ENCODE data around the gene ETS1. TPM values are rescaled to one million over a fixed set of nuclear protein-coding genes. Genes with fewer than 3 reads are reported as not detected.

The ETS1 gene
- total RNA-seq, 4 donors from 2014 or later = 39.5 to 74.4 (median 59.7) TPM

DNA sequence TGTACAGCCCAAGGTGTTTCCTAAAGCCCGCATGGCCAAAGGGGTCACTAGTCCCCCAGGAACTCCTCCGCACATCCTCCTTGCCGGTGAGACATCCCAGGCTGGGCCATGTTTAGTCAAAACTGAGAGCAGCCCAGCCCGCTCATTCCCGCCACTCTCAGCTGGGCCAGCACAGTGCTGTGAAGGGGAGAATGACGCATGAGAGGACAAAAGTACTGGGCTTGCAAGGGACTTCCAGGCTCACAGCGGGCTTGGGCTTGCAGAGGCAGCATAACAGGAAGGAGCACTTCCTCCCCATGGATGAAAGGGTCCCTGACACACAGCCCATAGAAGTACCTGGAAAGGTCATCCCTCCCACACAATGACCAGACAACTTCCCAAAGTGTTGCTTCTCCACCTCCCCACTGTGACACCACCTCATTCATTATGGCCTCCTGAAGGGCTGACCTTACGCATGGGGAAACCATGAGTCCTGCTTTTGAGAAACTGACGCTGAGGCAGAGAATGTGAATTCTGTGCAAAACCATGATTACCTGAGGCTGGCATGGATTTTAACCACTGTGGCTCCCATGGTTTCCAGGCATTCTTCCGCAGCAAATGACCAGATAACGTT lies 19.1 kb downstream of the ETS1 start:
- H3K4me3 ChIP-seq = no peak overlapping the region
- no peaks in the 10 kb centered on the region for H3K9me3 ChIP-seq
- intact Hi-C loops (cut with DNase I) = no loop called here
- H3K27me3 ChIP-seq = no peaks in the 10 kb centered on the region
- H3K27ac ChIP-seq (replicated peaks in 1 of 4) = peak overlapping the region in 2 of 4 donors; percentile 31 to 44
- no peaks in the 10 kb centered on the region for H3K36me3 ChIP-seq
- 71% methylated on average over 9 of the region's 11 CpGs for WGBS
- peaks cover 0 to 11% (median 11%) of the 10 kb centered on the region in 4 donors for H3K4me1 ChIP-seq
- no peak for DNase-seq (ENCODE audit: extremely low spot score)
- TF ChIP-seq, protein P1, sequence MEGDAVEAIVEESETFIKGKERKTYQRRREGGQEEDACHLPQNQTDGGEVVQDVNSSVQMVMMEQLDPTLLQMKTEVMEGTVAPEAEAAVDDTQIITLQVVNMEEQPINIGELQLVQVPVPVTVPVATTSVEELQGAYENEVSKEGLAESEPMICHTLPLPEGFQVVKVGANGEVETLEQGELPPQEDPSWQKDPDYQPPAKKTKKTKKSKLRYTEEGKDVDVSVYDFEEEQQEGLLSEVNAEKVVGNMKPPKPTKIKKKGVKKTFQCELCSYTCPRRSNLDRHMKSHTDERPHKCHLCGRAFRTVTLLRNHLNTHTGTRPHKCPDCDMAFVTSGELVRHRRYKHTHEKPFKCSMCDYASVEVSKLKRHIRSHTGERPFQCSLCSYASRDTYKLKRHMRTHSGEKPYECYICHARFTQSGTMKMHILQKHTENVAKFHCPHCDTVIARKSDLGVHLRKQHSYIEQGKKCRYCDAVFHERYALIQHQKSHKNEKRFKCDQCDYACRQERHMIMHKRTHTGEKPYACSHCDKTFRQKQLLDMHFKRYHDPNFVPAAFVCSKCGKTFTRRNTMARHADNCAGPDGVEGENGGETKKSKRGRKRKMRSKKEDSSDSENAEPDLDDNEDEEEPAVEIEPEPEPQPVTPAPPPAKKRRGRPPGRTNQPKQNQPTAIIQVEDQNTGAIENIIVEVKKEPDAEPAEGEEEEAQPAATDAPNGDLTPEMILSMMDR (IDR thresholded peaks at IDR 0.05) = no peak
- TF ChIP-seq POLR2AphosphoS5 (IDR thresholded peaks at IDR 0.05) = no peak
- no peak for TF ChIP-seq EP300 (IDR thresholded peaks at IDR 0.05)
- no peak for TF ChIP-seq POLR2A (IDR thresholded peaks at IDR 0.05; ENCODE audit: low read depth)

DNA sequence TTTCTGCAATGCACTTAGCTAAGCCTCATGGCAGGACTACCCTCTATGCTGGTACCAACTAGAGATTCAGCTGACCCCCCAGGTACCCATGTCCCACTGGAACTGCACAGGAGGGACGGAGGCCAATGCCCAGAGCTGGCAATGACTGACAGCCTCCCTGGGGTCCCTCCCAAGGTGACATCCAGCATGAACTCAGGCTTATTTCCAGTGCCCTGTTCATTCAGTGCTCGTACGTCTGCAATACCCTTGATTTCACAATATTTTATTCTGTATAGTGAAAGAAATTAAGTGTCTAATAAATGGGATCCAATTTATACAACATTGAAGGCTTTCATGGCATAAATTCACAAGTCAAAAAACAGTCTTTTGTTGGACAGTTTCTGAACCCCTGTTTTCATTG lies 20.2 kb downstream of the ETS1 start:
- TF ChIP-seq, protein P1 (IDR thresholded peaks at IDR 0.05) = no peak
- TF ChIP-seq POLR2AphosphoS5 (IDR thresholded peaks at IDR 0.05) = no peak
- no peak for TF ChIP-seq EP300 (IDR thresholded peaks at IDR 0.05)
- TF ChIP-seq POLR2A (IDR thresholded peaks at IDR 0.05; ENCODE audit: low read depth) = no peak
- Histone ChIP-seq H3K27ac (replicated peaks in 1 of 4) (no peak overlapping the region), H3K27me3 (no peaks in the 10 kb centered on the region), H3K4me1 (peaks cover 0 to 16% (median 11%) of the 10 kb centered on the region in 4 donors), H3K9me3 (no peaks in the 10 kb centered on the region), H3K36me3 (no peaks in the 10 kb centered on the region), H3K4me3 (no peak overlapping the region)
- DNase-seq (ENCODE audit: extremely low spot score) = no peak
- 87% methylated on average over 3 of the region's 3 CpGs for WGBS
- intact Hi-C loops (cut with DNase I) = no loop called here

DNA sequence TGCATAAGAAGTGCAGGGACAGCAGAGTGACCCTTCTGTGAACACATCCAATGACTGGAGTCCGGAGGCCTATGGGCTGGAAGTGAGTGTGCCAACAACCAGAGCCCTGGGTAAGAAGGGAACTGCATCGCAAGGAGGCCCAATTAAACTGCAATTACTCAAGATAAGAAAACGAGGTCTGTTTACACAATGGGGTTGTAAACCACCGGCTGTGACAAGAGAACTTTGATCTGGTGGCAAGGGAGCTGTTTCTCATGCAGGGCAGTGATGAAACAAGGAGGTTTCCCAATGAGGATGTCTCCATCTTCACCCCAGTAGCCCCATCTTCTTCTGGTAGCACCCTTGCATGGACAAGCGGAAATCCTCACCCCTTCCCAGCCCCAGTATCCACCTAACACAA lies 21.5 kb downstream of the ETS1 start:
- DNase-seq (ENCODE audit: extremely low spot score) = no peak
- 69% methylated on average over 5 of the region's 5 CpGs for WGBS
- intact Hi-C loops (cut with DNase I) = no loop called here

DNA sequence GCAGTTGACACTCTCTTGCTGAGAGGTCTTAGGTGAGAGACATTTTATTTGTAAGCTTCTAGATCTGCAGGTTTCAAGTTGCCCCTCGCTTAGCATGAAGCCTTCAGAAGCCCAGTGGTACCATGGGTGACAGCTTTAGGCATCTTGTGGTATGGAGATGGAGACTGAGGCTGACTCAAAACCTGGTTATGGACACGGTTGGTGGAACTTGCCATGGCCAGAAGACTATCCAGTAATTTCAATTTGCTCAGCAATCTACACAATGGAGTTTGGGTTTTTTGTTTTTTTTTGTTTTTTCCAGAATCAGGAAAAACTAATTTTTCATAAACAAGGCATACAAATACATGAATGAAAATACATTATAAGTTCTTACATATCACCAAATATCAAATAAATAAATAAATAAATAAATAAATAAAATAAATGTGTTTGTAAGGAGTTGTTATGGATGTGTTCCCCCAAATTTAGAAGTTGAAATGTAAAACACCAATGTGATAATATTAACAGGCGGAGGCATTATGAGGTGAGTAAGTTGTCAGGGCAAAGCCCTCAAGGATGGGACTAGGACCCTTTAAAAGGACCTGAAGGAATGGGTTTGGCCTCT lies 22.6 kb downstream of the ETS1 start:
- TF ChIP-seq EP300 (IDR thresholded peaks at IDR 0.05) (no peak), POLR2AphosphoS5 (IDR thresholded peaks at IDR 0.05) (no peak), POLR2A (IDR thresholded peaks at IDR 0.05; ENCODE audit: low read depth) (no peak)
- TF ChIP-seq, protein P1 (IDR thresholded peaks at IDR 0.05) = no peak
- intact Hi-C loops (cut with DNase I) = no loop called here
- WGBS = 93% methylated on average over 3 of the region's 3 CpGs

More for the DNA sequence above, 21.5 kb downstream of the ETS1 start:
- H3K9me3 ChIP-seq = no peaks in the 10 kb centered on the region
- no peak overlapping the region for H3K27ac ChIP-seq (replicated peaks in 1 of 4)
- TF ChIP-seq POLR2A (IDR thresholded peaks at IDR 0.05; ENCODE audit: low read depth) (no peak), POLR2AphosphoS5 (IDR thresholded peaks at IDR 0.05) (no peak), EP300 (IDR thresholded peaks at IDR 0.05) (no peak)
- TF ChIP-seq, protein P1 (IDR thresholded peaks at IDR 0.05) = no peak
- H3K36me3 ChIP-seq = no peaks in the 10 kb centered on the region
- no peak overlapping the region for H3K4me3 ChIP-seq
- peaks cover 0 to 13% (median 11%) of the 10 kb centered on the region in 4 donors for H3K4me1 ChIP-seq
- no peaks in the 10 kb centered on the region for H3K27me3 ChIP-seq

More for the DNA sequence above, 22.6 kb downstream of the ETS1 start:
- H3K4me1 ChIP-seq = peaks cover 0 to 11% (median 11%) of the 10 kb centered on the region in 4 donors
- no peaks in the 10 kb centered on the region for H3K27me3 ChIP-seq
- H3K9me3 ChIP-seq = no peaks in the 10 kb centered on the region
- H3K36me3 ChIP-seq = no peaks in the 10 kb centered on the region
- no peak overlapping the region for H3K4me3 ChIP-seq
- no peak for DNase-seq (ENCODE audit: extremely low spot score)
- no peak overlapping the region for H3K27ac ChIP-seq (replicated peaks in 1 of 4)
